Measurements from ENCODE around the gene ACR. TPM values are rescaled to one million over a fixed set of nuclear protein-coding genes. Genes with fewer than 3 reads are reported as not detected.

ACR gene
- total RNA-seq, 1 donor from 2014 or later, result not detected

DNA sequence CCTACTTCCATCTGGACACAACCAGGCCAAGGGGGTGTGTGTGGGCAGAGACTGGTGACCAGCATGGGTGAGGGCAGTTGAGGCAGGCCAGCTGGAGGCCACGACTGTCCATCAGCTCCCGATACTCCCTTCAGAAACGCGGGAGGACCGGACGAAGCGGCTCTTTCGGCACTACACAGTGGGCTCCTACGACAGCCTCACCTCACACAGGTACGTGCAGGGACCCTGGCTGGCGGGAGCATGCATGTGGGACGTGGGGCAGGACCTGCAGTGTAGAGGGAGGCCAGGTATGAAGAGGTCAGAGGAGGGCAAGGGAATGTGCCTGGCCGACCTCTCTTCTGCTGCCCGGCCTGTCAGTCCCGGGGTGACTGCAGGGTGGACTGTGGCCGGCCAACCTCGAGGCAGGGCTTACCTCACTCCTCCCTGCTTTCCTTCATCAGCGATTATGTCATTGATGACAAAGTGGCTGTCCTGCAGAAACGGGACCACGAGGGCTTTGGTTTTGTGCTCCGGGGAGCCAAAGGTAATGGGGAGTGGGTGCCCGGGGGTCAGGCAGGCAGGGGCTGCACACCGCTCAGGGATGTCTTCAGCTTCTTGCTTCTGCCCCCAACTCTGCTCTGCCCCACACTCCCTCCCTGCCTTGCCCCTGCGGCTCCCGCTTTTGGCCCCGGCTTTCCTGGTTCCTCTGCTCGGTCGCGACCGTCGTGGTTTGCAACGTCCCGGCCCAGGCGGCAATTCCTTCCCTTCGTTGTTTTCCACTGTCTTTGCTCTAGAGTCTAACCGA lies 34.1 kb upstream of the ACR start:
- no peak for DNase-seq (ENCODE audit: low read depth)
- TF ChIP-seq, protein P1, sequence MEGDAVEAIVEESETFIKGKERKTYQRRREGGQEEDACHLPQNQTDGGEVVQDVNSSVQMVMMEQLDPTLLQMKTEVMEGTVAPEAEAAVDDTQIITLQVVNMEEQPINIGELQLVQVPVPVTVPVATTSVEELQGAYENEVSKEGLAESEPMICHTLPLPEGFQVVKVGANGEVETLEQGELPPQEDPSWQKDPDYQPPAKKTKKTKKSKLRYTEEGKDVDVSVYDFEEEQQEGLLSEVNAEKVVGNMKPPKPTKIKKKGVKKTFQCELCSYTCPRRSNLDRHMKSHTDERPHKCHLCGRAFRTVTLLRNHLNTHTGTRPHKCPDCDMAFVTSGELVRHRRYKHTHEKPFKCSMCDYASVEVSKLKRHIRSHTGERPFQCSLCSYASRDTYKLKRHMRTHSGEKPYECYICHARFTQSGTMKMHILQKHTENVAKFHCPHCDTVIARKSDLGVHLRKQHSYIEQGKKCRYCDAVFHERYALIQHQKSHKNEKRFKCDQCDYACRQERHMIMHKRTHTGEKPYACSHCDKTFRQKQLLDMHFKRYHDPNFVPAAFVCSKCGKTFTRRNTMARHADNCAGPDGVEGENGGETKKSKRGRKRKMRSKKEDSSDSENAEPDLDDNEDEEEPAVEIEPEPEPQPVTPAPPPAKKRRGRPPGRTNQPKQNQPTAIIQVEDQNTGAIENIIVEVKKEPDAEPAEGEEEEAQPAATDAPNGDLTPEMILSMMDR (conservative IDR thresholded peaks at IDR 0.05; ENCODE audit: low read depth, low read length), result no peak
- H3K4me3 ChIP-seq (ENCODE audit: low read depth, low read length), result no peak overlapping the region

DNA sequence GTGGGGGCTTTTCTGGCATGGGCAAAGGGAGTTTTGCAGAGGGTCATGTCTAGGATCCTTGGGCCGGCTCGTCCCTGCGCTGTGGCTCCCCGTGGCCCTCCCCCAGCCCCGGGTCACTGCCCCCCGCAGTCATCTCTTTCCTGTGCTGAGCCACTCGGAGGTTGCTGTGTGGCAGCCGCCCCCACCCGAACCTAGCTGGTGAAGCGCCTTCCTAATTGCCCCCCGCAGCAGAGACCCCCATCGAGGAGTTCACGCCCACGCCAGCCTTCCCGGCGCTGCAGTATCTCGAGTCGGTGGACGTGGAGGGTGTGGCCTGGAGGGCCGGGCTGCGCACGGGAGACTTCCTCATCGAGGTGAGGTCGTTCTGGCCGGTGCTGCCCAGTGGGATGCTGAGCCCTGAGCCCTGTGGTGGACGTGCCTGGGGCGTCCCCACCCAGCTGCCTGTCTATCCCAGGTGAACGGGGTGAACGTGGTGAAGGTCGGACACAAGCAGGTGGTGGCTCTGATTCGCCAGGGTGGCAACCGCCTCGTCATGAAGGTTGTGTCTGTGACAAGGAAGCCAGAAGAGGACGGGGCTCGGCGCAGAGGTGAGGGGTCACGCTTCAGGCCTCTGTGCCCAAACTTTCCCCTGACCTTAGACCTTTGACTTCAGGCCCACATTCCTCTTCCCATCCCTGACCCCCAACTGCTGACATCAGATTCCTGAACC lies 33.3 kb upstream of the ACR start:
- DNase-seq (ENCODE audit: low read depth), result no peak
- H3K4me3 ChIP-seq (ENCODE audit: low read depth, low read length), result no peak overlapping the region
- TF ChIP-seq, protein P1 (conservative IDR thresholded peaks at IDR 0.05; ENCODE audit: low read depth, low read length), result no peak

DNA sequence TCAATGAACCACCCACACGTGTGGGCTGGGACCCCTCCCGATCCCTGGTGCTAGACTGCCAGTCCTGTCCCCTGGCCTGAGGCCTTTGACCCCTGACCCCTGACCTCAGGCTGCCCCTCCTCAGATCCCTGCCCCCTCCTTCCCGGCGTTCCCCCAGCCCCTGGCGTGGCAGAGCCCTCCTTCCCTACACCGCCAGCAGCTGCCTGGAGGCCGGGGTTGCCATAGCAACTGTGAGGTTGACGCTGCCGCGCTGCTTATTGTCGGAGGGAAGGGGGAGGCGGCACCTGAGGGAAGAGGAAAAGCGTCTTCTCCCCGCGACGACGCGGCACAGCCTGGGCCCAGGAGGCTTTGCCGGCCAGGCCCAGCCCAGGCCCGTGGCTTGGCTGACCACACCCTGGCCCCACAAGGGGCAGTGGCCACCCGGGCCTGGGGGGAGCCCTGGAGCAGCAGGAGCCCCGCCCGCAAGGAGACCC lies 32.7 kb upstream of the ACR start:
- peak overlapping the region; percentile 19 for H3K4me3 ChIP-seq (ENCODE audit: low read depth, low read length)
- TF ChIP-seq, protein P1 (conservative IDR thresholded peaks at IDR 0.05; ENCODE audit: low read depth, low read length), result no peak
- no peak for DNase-seq (ENCODE audit: low read depth)

DNA sequence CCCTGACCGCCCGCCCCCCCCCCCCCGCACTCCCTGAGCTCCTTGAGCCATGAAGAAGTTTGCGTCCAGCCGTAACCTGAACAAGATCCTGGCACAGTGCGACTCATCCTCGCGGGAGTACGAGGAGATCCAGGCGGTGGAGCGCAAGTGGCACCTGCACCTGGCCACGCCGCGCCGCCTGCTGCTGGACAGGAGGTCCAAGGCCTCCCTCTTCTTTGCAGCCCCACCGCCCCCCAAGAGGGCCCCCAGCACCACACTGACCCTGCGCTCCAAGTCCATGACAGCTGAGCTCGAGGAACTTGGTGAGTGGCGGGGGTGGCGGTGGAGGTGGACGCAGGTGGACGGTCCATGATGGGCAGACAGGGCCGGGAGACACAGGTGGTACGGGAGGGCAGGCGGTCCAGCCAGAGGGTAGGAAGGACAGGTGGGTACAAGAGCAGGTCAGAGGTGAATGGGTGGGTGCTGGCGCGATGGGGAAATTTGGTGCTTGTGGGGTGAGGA lies 32.1 kb upstream of the ACR start:
- H3K4me3 ChIP-seq (ENCODE audit: low read depth, low read length), result no peak overlapping the region
- no peak for DNase-seq (ENCODE audit: low read depth)
- TF ChIP-seq, protein P1 (conservative IDR thresholded peaks at IDR 0.05; ENCODE audit: low read depth, low read length), result no peak

DNA sequence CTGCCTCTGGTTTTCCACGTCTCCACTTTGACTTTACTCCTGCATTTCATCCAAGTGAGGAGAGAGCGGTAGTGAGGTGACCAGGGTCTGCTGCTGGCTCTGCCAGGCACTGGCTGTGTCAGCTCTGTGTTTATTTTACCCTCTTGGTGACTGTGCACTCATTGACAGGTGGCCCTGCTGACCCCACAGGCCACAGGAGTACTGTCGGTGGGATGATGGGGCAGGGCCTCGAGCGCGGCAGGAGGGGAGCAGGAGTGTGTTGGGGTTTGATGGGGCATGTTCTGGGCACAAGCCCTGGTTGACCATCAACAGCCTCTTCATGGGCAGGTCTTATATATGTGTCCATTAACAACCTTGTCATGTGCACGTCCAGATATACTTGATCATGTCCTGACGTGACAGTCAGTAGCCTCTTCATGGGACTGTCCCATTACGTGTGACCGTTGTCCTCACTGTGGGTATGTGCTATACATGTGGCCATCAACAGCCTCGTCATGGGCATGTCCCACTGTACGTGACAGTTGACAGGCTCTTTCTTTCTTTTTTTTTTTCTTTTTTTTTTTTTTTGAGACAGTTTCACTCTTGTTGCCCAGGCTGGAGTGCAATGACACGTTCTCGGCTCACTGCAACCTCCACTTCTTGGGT lies 31.4 kb upstream of the ACR start:
- TF ChIP-seq, protein P1 (conservative IDR thresholded peaks at IDR 0.05; ENCODE audit: low read depth, low read length), result no peak
- no peak overlapping the region for H3K4me3 ChIP-seq (ENCODE audit: low read depth, low read length)

DNA sequence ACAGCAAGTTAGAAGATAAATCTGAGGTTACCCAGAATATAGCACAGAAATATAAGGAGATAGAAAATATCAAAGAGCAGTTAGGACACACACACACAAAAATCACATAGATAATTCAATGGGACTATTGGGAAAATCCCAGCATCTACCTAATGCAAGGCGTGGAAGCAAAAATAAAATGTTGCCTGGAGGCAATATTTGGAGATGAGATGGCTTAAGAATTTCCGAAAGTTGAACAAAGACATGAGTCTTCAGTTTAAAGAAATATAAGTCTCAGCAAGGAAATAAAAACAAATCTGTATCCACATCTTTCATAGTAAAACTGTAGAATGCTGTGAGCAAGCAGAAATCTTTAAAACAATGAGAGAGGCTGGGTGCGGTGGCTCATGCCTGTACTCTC lies 29.5 kb upstream of the ACR start:
- H3K4me3 ChIP-seq (ENCODE audit: low read depth, low read length), result no peak overlapping the region
- TF ChIP-seq, protein P1 (conservative IDR thresholded peaks at IDR 0.05; ENCODE audit: low read depth, low read length), result no peak
- no peak for DNase-seq (ENCODE audit: low read depth)

More for the DNA sequence above, 31.4 kb upstream of the ACR start:
- no peak for DNase-seq (ENCODE audit: low read depth)

Measured in epithelial cell of proximal tubule (primary cell).